GM23248 (cell line): ENCODE data around the gene FBXW11. TPM values are rescaled to one million over a fixed set of nuclear protein-coding genes. Genes with fewer than 3 reads are reported as not detected.

ENCODE experiments used
- DNase-seq: peaks from one replicate; pipeline ENCODE4 v3.0.0-alpha.2; 2015
- H2AFZ ChIP-seq: fragments of 200-600 bp; sonication (generic); 2 replicates; pipeline ENCODE4 v1.6.1; 2016; ENCODE audit warnings: antibody characterized with exemption
- H3F3A ChIP-seq: fragments of 200-600 bp; sonication (generic); 2 replicates; pipeline ENCODE4 v1.6.1; 2016; ENCODE audit warnings: mild to moderate bottlenecking, antibody characterized with exemption, mixed run types; ENCODE audit not compliant: insufficient read depth
- H3K27ac ChIP-seq: fragments of 200-600 bp; sonication (generic); 2 replicates; pipeline ENCODE4 v1.5.1; 2016; ENCODE audit warnings: mild to moderate bottlenecking
- H3K27me3 ChIP-seq: fragments of 200-600 bp; sonication (generic); replicated peaks from 2 replicates; pipeline ENCODE4 v1.6.1; 2016; ENCODE audit warnings: mild to moderate bottlenecking; ENCODE audit not compliant: insufficient read depth
- H3K36me3 ChIP-seq: fragments of 200-600 bp; sonication (generic); 2 replicates; pipeline ENCODE4 v1.6.1; 2016; ENCODE audit warnings: low read depth, mild to moderate bottlenecking
- H3K4me1 ChIP-seq: fragments of 200-600 bp; sonication (generic); 2 replicates; pipeline ENCODE4 v1.6.1; 2016; ENCODE audit warnings: mild to moderate bottlenecking; ENCODE audit not compliant: insufficient read depth
- H3K4me2 ChIP-seq: fragments of 200-600 bp; sonication (generic); one replicate; pipeline ENCODE4 v1.6.1; 2016; ENCODE audit warnings: mild to moderate bottlenecking; ENCODE audit not compliant: unreplicated experiment
- H3K4me3 ChIP-seq: fragments of 200-600 bp; sonication (generic); 2 replicates; pipeline ENCODE4 v1.5.1; 2016; ENCODE audit warnings: mild to moderate bottlenecking
- H3K79me2 ChIP-seq: fragments of 200-600 bp; sonication (generic); 2 replicates; pipeline ENCODE4 v1.6.1; 2016; ENCODE audit warnings: mild to moderate bottlenecking; ENCODE audit not compliant: insufficient read depth
- H3K9ac ChIP-seq: fragments of 200-600 bp; sonication (generic); 2 replicates; pipeline ENCODE4 v1.6.1; 2016; ENCODE audit warnings: mild to moderate bottlenecking
- H3K9me2 ChIP-seq: fragments of 200-600 bp; sonication (generic); 2 replicates; pipeline ENCODE4 v1.6.1; 2016; ENCODE audit warnings: mixed run types, mild to moderate bottlenecking, moderate library complexity; ENCODE audit not compliant: insufficient read depth
- H3K9me3 ChIP-seq: fragments of 200-600 bp; sonication (generic); one replicate; pipeline ENCODE4 v1.6.1; 2017; ENCODE audit warnings: low read depth
- H4K20me1 ChIP-seq: fragments of 200-600 bp; sonication (generic); 2 replicates; pipeline ENCODE4 v1.6.0; 2016; ENCODE audit not compliant: insufficient read depth
- EZH2 ChIP-seq: fragments of 200-600 bp; sonication (generic); IDR thresholded peaks from 2 replicates; pipeline ENCODE4 v1.6.1; 2018; ENCODE audit warnings: antibody characterized with exemption, mild to moderate bottlenecking; ENCODE audit not compliant: insufficient read depth, poor library complexity, severe bottlenecking
- EZH2phosphoT487 ChIP-seq: fragments of 200-600 bp; sonication (generic); IDR thresholded peaks from 2 replicates; pipeline ENCODE4 v1.6.1; 2018; ENCODE audit warnings: antibody characterized with exemption, moderate library complexity, mild to moderate bottlenecking, low read depth; ENCODE audit not compliant: insufficient read depth
- WGBS, 2 experiments: methylation state at CpG; one replicate each; pipeline ENCODE4 v1.1.6; 2015 to 2017; ENCODE audit warnings: low lambda C conversion rate in 2 of 2, low coverage in 1 of 2; ENCODE audit errors: missing lambda C conversion rate in 2 of 2; 5-methylcytosine and 5-hydroxymethylcytosine counted together
- in situ Hi-C: fragments of 300-500 bp; cut with MboI; formaldehyde crosslinking; loops from 2 replicates; pipeline ENCODE4 v1.15.0; 2020
- polyA plus RNA-seq: library from polyadenylated mRNA; unstranded; fragments of >200 nt; fragmentation: Nextera tagmentation; extraction: Ambion mirVana; gene quantifications from 2 replicates; pipeline ENCODE4 v1.2.1, GENCODE V29; 2016
- total RNA-seq: library from RNA; depleted of rRNA; stranded (reverse); fragments of >200 nt; shearing (Covaris generic); gene quantifications from 2 replicates; pipeline ENCODE4 v1.2.3, GENCODE V29; 2014

The FBXW11 gene
- total and polyA plus RNA-seq, 2 experiments from 2014 or later = 30.6 to 78.0 TPM

- Histone ChIP-seq H3K36me3 (no peaks in the 10 kb centered on the region; the same call in 1 of the 2 replicates), H3K9me2 (no peaks in the 10 kb centered on the region), H2AFZ (no peak overlapping the region), H3K9ac (no peak overlapping the region), H3K4me2 (no peak overlapping the region), H3F3A (peaks cover 10% of the 10 kb centered on the region), H3K27me3 (no peaks in the 10 kb centered on the region), H3K79me2 (peaks cover 99% of the 10 kb centered on the region), H3K27ac (no peak overlapping the region), H3K4me3 (no peak overlapping the region), H4K20me1 (peaks cover 17% of the 10 kb centered on the region), H3K9me3 (no peaks in the 10 kb centered on the region), H3K4me1 (peaks cover 20% of the 10 kb centered on the region)
- in situ Hi-C loops = no loop called here
- TF ChIP-seq EZH2 (no peak), EZH2phosphoT487 (no peak)
- DNase-seq = peak; percentile 24
These were observed 16.3 kb downstream of the FBXW11 start for GRCh38 chr5:171989946-171990712.

- no peak for DNase-seq
These were observed 17.2 kb downstream of the FBXW11 start for GRCh38 chr5:171989276-171989675.

GRCh38 chr5:171986772-171987171 lies 19.7 kb downstream of the FBXW11 start:
- 83 to 84% methylated on average over 4 of the region's 4 CpGs for WGBS, 2 experiments
- H3K9me3 ChIP-seq = no peaks in the 10 kb centered on the region

More at GRCh38 chr5:171989276-171989675, 17.2 kb downstream of the FBXW11 start:
- H3K9me3 ChIP-seq = no peaks in the 10 kb centered on the region
- peaks cover 18% of the 10 kb centered on the region for H3F3A ChIP-seq
- no peak for TF ChIP-seq EZH2
- TF ChIP-seq EZH2phosphoT487 = no peak
- WGBS, 2 experiments = 94 to 97% methylated on average over 5 of the region's 5 CpGs
- H3K27ac ChIP-seq = no peak overlapping the region
- no peak overlapping the region for H3K4me3 ChIP-seq
- no peaks in the 10 kb centered on the region; the same call in 1 of the 2 replicates for H3K36me3 ChIP-seq
- no peak overlapping the region for H2AFZ ChIP-seq
- peaks cover 27% of the 10 kb centered on the region for H3K4me1 ChIP-seq
- H4K20me1 ChIP-seq = peaks cover 21% of the 10 kb centered on the region
- no peaks in the 10 kb centered on the region for H3K9me2 ChIP-seq
- H3K79me2 ChIP-seq = peaks cover 95% of the 10 kb centered on the region
- no peak overlapping the region for H3K4me2 ChIP-seq
- H3K27me3 ChIP-seq = no peaks in the 10 kb centered on the region
- in situ Hi-C loops = no loop called here
- H3K9ac ChIP-seq = no peak overlapping the region

GRCh38 chr5:171984748-171985419 lies 21.6 kb downstream of the FBXW11 start:
- Histone ChIP-seq H3K4me3 (no peak overlapping the region; the same call in 1 of the 2 replicates), H3F3A (peaks cover 26% of the 10 kb centered on the region), H4K20me1 (peaks cover 44% of the 10 kb centered on the region), H3K4me1 (peaks cover 21% of the 10 kb centered on the region), H3K4me2 (peak overlapping the region; percentile 54), H2AFZ (no peak overlapping the region), H3K9ac (no peak overlapping the region), H3K79me2 (peaks cover 95% of the 10 kb centered on the region), H3K9me3 (no peaks in the 10 kb centered on the region), H3K27ac (peak overlapping the region; percentile 47), H3K36me3 (no peaks in the 10 kb centered on the region; the same call in 1 of the 2 replicates), H3K9me2 (no peaks in the 10 kb centered on the region), H3K27me3 (no peaks in the 10 kb centered on the region)
- in situ Hi-C loops = no loop called here
- peak; percentile 79 for DNase-seq
- TF ChIP-seq EZH2 = no peak
- 0 out of 2 replicates have a peak, but pooled peaks have one; percentile 68 for TF ChIP-seq EZH2phosphoT487
- WGBS, 2 experiments = 55 to 57% methylated on average over 6 of the region's 6 CpGs

More at GRCh38 chr5:171986772-171987171, 19.7 kb downstream of the FBXW11 start:
- TF ChIP-seq EZH2 (no peak), EZH2phosphoT487 (no peak)
- H3K27me3 ChIP-seq = no peaks in the 10 kb centered on the region
- H2AFZ ChIP-seq = no peak overlapping the region
- H3K9me2 ChIP-seq = no peaks in the 10 kb centered on the region
- DNase-seq = no peak
- H3K79me2 ChIP-seq = peaks cover 95% of the 10 kb centered on the region
- no peak overlapping the region for H3K27ac ChIP-seq
- peaks cover 26% of the 10 kb centered on the region for H3F3A ChIP-seq
- in situ Hi-C loops = no loop called here
- H4K20me1 ChIP-seq = peaks cover 35% of the 10 kb centered on the region
- no peak overlapping the region for H3K9ac ChIP-seq
- no peaks in the 10 kb centered on the region; the same call in 1 of the 2 replicates for H3K36me3 ChIP-seq
- peaks cover 30% of the 10 kb centered on the region for H3K4me1 ChIP-seq
- H3K4me2 ChIP-seq = no peak overlapping the region
- no peak overlapping the region for H3K4me3 ChIP-seq
